Measurements from ENCODE around the gene CPLX4.

The CPLX4 gene, protein sequence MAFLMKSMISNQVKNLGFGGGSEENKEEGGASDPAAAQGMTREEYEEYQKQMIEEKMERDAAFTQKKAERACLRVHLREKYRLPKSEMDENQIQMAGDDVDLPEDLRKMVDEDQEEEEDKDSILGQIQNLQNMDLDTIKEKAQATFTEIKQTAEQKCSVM

DNA sequence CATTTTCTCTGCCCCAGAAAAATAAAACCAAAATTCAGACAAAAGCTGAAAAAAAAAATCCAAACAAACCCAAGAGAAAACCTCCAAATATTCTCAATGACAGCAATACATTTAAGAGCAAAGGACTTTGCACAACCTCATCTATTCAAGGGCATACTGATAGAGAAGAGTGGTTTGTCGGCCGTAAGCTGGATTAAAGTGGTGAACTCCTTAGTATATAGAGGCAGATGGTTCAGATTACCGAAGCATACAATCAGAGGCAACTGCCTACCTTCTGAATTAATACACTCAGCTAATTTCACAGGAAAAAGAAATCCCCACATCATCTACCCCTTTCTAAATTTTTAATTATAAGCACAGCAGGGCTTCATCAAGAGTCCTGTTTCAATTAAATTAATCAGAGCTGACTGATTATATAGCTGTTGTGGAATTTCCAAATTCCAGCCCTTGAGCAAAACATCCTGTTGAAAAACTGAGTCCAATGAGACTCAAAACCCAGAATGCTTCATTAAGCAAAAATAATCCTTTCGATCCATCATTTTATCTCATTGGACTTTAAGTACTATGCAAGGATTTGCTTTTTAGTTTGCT is at the start of gene CPLX4:
Gene CPLX4 (minus strand): TSS at position 190 of the 591 bp plus-strand sequence. CDS start 187 bp downstream, at position 3.
- no peak within 1 kb of the TSS for H3K4me3 ChIP-seq (ENCODE audit: low read depth, low read length)
- H3K9ac ChIP-seq (ENCODE audit: low read length), result no peak within 1 kb of the TSS

DNA sequence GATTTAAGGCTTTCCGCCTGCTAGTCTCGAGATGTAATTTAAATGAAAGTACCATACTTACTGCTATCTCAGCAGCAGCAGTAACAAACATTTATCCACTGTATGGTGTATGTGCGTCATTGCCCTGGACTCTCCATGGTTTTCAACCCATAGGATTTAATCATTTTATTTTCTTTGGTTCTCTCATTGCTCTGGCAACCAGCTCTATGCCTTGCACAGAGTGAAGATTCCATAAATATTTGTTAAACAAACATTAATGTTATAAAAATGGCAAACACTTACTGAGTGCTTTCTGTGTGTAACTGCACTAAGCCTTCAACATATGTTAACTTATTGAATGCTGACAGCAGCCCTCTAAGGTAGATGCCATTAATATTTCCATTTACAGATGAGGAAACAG is 41.9 kb upstream of the CPLX4 start:
- peaks cover 5% of the 10 kb centered on the region; the same call in 1 of the 2 replicates for H3K4me1 ChIP-seq (ENCODE audit: control insufficient read depth, insufficient read depth, low read length)
- no peaks in the 10 kb centered on the region for H3K9me3 ChIP-seq (ENCODE audit: control insufficient read depth, insufficient read depth, low read depth, low read length)
- no peak overlapping the region for H3K4me3 ChIP-seq (ENCODE audit: low read depth, low read length)
- H3K27ac ChIP-seq (ENCODE audit: low read depth, low read length), result no peak overlapping the region
- peaks cover 49% of the 10 kb centered on the region for H3K27me3 ChIP-seq (ENCODE audit: control insufficient read depth, insufficient read depth, low read length)
- peaks cover 6% of the 10 kb centered on the region for H3K36me3 ChIP-seq (ENCODE audit: control insufficient read depth, insufficient read depth, low read length)
- H3K9ac ChIP-seq (ENCODE audit: low read length), result no peak overlapping the region

More for the DNA sequence above, at the start of gene CPLX4:
- Histone ChIP-seq H3K4me1 (ENCODE audit: control insufficient read depth, insufficient read depth, low read length) (no peaks in the 10 kb centered on the region), H3K27me3 (ENCODE audit: control insufficient read depth, insufficient read depth, low read length) (peaks cover 11% of the 10 kb centered on the region; the same call in 1 of the 2 replicates), H3K9me3 (ENCODE audit: control insufficient read depth, insufficient read depth, low read depth, low read length) (no peaks in the 10 kb centered on the region), H3K27ac (ENCODE audit: low read depth, low read length) (no peak within 1 kb of the TSS), H3K36me3 (ENCODE audit: control insufficient read depth, insufficient read depth, low read length) (no peaks in the 10 kb centered on the region)

DNA sequence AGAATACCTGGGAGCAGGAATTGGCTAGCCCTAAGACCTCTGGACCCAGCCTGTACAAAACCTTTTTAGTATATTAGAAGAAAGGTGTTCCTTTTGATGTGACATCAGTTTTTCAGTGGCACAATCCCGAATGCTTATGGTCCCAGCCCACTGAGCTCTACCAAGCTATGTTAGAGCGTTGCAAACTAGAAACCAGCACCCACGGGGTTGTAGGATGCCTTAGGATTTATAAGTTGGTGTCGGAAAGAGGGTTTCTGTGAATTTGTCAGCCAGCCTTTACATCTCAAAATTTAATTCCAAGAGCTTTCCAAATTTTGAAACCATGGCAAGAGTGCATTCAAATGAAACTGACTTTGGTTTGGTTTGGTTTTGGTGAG is 41.1 kb upstream of the CPLX4 start:
- H3K4me1 ChIP-seq (ENCODE audit: control insufficient read depth, insufficient read depth, low read length), result peaks cover 5% of the 10 kb centered on the region; the same call in 1 of the 2 replicates
- peak overlapping the region; percentile 100 for H3K4me3 ChIP-seq (ENCODE audit: low read depth, low read length)
- H3K27me3 ChIP-seq (ENCODE audit: control insufficient read depth, insufficient read depth, low read length), result peaks cover 46% of the 10 kb centered on the region
- H3K36me3 ChIP-seq (ENCODE audit: control insufficient read depth, insufficient read depth, low read length), result peaks cover 14% of the 10 kb centered on the region
- H3K9ac ChIP-seq (ENCODE audit: low read length), result no peak overlapping the region
- H3K9me3 ChIP-seq (ENCODE audit: control insufficient read depth, insufficient read depth, low read depth, low read length), result no peaks in the 10 kb centered on the region
- H3K27ac ChIP-seq (ENCODE audit: low read depth, low read length), result no peak overlapping the region

DNA sequence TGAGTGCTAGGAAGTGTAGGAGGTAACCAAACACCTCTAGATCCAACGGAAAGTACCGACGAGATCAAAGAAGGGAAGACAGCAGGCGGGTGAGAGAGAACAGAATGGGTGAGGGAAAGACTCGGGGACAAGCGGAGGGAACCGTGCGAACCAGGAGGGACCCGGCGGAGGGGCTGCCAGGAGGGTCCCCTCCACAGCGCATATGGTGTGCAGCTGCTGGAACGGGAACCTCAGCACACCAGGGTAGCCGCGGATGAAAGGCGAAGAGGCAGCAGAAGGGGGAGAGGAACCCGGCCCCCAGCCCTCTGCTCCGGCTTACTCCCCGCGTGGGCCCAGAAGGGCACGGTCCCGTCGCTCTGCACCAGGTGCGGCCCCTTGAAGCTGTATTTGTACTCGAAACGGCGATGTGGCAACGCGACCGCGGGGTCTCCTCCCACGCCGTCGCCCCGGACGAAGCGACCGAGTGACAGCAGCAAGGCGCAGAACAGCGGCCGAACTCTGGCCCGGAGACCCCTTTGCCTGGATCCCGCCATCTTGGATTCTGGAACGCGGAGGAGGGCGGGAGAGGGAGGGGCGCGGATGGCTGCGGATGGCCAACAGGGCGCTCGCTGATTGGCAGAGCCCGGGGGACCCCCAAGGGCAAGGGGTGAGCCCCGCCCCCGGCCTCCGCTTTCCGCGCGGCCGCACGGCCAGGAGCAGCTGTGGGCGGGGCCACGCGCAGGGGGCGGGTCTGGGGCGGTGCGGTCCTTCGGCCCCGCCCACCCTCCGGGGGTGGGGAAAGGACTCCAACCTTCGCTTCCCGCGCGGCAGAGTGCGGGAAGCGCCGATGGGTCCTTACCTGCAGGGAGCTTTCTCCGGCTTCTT is 40.5 kb upstream of the CPLX4 start, which contains the start of gene LMAN1:
Gene LMAN1 (minus strand): TSS at position 554 of the 864 bp plus-strand sequence. CDS start 21 bp downstream, at position 533.
- Histone ChIP-seq H3K27me3 (ENCODE audit: control insufficient read depth, insufficient read depth, low read length) (peaks cover 40% of the 10 kb centered on the region), H3K27ac (ENCODE audit: low read depth, low read length) (peak within 1 kb of the TSS; percentile 89), H3K4me1 (ENCODE audit: control insufficient read depth, insufficient read depth, low read length) (peaks cover 5% of the 10 kb centered on the region; the same call in 1 of the 2 replicates), H3K9me3 (ENCODE audit: control insufficient read depth, insufficient read depth, low read depth, low read length) (no peaks in the 10 kb centered on the region), H3K9ac (ENCODE audit: low read length) (peak within 1 kb of the TSS; percentile 94), H3K36me3 (ENCODE audit: control insufficient read depth, insufficient read depth, low read length) (peaks cover 20% of the 10 kb centered on the region), H3K4me3 (ENCODE audit: low read depth, low read length) (peak within 1 kb of the TSS; percentile 100)

DNA sequence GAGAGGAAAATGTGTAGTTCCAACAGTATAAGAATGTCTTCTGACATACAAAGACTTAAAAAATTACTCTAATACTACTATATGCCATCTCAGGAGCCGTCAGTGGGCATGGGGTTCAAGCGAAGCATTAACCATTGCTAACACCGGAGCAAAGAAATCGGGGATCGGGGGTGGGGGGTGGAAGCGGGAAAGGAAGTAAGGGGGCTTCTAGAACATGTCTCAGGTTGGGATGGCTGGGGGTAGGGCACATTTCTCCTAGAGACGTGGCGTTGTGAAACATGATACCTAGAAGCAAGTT is 39.9 kb upstream of the CPLX4 start:
- Histone ChIP-seq H3K27me3 (ENCODE audit: control insufficient read depth, insufficient read depth, low read length) (peaks cover 35% of the 10 kb centered on the region), H3K9ac (ENCODE audit: low read length) (peak overlapping the region; percentile 94), H3K4me3 (ENCODE audit: low read depth, low read length) (peak overlapping the region; percentile 100), H3K4me1 (ENCODE audit: control insufficient read depth, insufficient read depth, low read length) (peaks cover 5% of the 10 kb centered on the region; the same call in 1 of the 2 replicates), H3K27ac (ENCODE audit: low read depth, low read length) (no peak overlapping the region), H3K36me3 (ENCODE audit: control insufficient read depth, insufficient read depth, low read length) (peaks cover 26% of the 10 kb centered on the region), H3K9me3 (ENCODE audit: control insufficient read depth, insufficient read depth, low read depth, low read length) (no peaks in the 10 kb centered on the region)

DNA sequence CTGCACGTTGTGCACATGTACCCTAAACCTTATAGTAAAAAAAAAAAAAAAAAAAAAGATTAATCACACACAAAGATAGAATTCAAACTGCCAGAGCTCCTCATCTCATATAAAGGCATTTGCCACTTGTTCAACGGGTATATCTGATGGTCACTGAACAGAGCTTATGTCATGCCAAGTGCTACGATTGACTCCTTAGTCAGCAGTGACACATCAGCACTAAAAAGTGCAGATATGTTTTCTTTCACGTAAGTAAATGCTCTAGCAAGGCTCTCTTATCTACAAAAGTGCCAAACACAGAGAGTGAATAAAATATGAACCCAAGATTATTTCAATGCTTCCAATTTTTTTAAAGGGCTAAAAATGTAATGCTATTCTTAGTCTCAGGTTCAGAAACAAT is 39.5 kb upstream of the CPLX4 start:
- peak overlapping the region; percentile 100 for H3K4me3 ChIP-seq (ENCODE audit: low read depth, low read length)
- peaks cover 31% of the 10 kb centered on the region for H3K27me3 ChIP-seq (ENCODE audit: control insufficient read depth, insufficient read depth, low read length)
- no peaks in the 10 kb centered on the region for H3K9me3 ChIP-seq (ENCODE audit: control insufficient read depth, insufficient read depth, low read depth, low read length)
- H3K9ac ChIP-seq (ENCODE audit: low read length), result peak overlapping the region; percentile 94
- H3K27ac ChIP-seq (ENCODE audit: low read depth, low read length), result no peak overlapping the region
- H3K36me3 ChIP-seq (ENCODE audit: control insufficient read depth, insufficient read depth, low read length), result peaks cover 30% of the 10 kb centered on the region
- peaks cover 5% of the 10 kb centered on the region; the same call in 1 of the 2 replicates for H3K4me1 ChIP-seq (ENCODE audit: control insufficient read depth, insufficient read depth, low read length)

DNA sequence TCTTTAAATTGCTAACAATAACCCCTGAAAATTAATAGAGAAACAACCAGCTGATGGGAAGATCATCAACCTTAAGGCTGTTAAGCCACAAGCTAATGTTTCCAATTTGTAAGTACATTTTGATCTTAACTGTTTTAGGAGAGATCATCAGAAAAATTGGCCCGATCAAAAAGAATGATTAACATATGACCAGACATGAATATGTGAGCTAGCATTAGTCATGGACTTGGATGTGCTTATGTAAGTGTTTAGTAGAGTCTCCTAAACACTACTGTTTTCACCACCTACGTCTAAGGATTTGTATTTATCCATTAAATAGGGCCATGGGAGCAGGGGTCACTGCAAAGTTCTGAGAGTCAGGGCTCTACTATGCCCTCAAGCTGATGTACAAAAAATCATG is 36.3 kb upstream of the CPLX4 start:
- H3K27me3 ChIP-seq (ENCODE audit: control insufficient read depth, insufficient read depth, low read length), result peaks cover 5% of the 10 kb centered on the region
- no peak overlapping the region for H3K27ac ChIP-seq (ENCODE audit: low read depth, low read length)
- peaks cover 60% of the 10 kb centered on the region for H3K36me3 ChIP-seq (ENCODE audit: control insufficient read depth, insufficient read depth, low read length)
- H3K4me3 ChIP-seq (ENCODE audit: low read depth, low read length), result no peak overlapping the region
- peaks cover 3% of the 10 kb centered on the region; the same call in 1 of the 2 replicates for H3K4me1 ChIP-seq (ENCODE audit: control insufficient read depth, insufficient read depth, low read length)
- H3K9me3 ChIP-seq (ENCODE audit: control insufficient read depth, insufficient read depth, low read depth, low read length), result no peaks in the 10 kb centered on the region
- no peak overlapping the region for H3K9ac ChIP-seq (ENCODE audit: low read length)

DNA sequence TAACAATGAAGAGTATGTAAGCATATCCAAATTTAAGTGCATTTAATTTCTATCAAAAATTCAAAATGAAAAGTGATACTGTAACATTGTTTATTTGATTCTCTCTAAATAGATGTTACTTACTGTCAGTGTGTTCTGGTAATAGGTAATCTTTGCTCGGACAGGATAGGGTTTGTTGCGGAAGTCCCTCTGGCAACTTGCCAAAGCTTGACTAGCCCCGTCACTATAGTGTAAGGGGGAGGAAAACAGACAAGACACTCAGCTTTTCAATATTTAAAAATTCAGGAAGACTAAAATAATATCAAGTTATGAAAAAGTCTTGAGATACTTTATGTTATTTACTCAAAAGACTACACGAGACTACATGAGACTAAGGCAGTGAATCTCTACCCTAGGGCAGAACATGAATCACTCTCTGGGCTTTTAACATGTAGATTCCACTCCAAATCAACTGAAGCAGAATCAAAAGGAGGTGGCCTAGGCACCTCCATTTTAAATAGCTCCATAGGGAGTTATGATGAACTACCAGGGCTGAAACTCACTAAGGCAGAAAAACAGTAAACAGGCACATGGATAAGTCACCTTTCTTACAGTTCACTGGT is 34.7 kb upstream of the CPLX4 start:
- H3K9me3 ChIP-seq (ENCODE audit: control insufficient read depth, insufficient read depth, low read depth, low read length), result no peaks in the 10 kb centered on the region
- no peak overlapping the region for H3K4me3 ChIP-seq (ENCODE audit: low read depth, low read length)
- H3K27ac ChIP-seq (ENCODE audit: low read depth, low read length), result no peak overlapping the region
- no peaks in the 10 kb centered on the region for H3K27me3 ChIP-seq (ENCODE audit: control insufficient read depth, insufficient read depth, low read length)
- H3K4me1 ChIP-seq (ENCODE audit: control insufficient read depth, insufficient read depth, low read length), result no peaks in the 10 kb centered on the region
- H3K9ac ChIP-seq (ENCODE audit: low read length), result no peak overlapping the region
- peaks cover 75% of the 10 kb centered on the region for H3K36me3 ChIP-seq (ENCODE audit: control insufficient read depth, insufficient read depth, low read length)

DNA sequence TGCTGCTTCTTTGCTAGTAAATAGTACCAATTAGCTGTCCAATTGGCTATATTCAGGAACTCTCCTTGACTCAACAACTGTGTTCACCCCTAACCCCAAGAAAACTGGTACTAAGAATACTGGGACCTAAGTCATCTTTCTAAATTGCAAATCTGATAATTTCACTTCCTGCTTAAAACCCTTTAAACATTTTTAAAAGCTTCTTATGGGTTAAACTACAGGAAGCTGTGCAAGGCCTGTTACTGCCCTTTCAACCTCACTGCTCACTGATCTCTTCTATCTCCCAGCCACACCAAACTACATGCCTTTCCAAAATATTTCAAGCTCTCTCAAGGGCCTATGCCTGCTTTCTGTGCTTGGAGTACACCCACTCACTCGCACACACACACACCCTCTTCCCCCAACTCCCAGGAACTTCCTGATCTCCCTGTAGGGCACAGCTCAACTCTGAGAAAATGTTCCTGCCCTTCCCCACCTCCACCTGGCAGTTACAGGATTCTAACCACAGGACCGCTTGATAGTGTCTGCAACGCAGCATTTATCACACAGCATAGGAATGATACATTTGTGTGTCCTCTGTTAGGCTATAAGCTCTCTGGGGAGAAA is 33.9 kb upstream of the CPLX4 start:
- Histone ChIP-seq H3K9me3 (ENCODE audit: control insufficient read depth, insufficient read depth, low read depth, low read length) (no peaks in the 10 kb centered on the region), H3K4me3 (ENCODE audit: low read depth, low read length) (no peak overlapping the region), H3K27ac (ENCODE audit: low read depth, low read length) (no peak overlapping the region), H3K36me3 (ENCODE audit: control insufficient read depth, insufficient read depth, low read length) (peaks cover 83% of the 10 kb centered on the region), H3K27me3 (ENCODE audit: control insufficient read depth, insufficient read depth, low read length) (no peaks in the 10 kb centered on the region), H3K9ac (ENCODE audit: low read length) (no peak overlapping the region), H3K4me1 (ENCODE audit: control insufficient read depth, insufficient read depth, low read length) (no peaks in the 10 kb centered on the region)

DNA sequence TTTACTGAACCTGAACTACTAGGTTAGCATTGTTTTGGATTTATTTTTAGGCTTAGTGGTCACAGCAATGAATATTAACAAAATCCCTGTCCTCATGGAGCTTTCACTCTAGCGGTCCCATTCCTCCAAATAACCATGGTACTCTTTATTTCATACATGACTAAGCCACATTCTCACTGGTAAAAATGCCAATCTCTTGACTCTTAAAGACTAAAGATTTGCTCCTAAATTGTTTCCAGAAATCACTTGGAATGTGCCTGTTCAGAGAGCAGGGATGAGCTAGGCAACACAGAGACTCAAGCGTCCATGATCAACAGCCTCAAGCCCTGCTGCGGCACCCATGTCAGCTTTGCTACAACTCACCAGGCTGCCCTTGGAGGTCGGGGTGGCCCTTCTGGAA is 27.1 kb upstream of the CPLX4 start:
- Histone ChIP-seq H3K27ac (ENCODE audit: low read depth, low read length) (no peak overlapping the region), H3K4me3 (ENCODE audit: low read depth, low read length) (no peak overlapping the region), H3K9ac (ENCODE audit: low read length) (no peak overlapping the region), H3K4me1 (ENCODE audit: control insufficient read depth, insufficient read depth, low read length) (no peaks in the 10 kb centered on the region), H3K36me3 (ENCODE audit: control insufficient read depth, insufficient read depth, low read length) (peaks cover 90% of the 10 kb centered on the region), H3K9me3 (ENCODE audit: control insufficient read depth, insufficient read depth, low read depth, low read length) (no peaks in the 10 kb centered on the region), H3K27me3 (ENCODE audit: control insufficient read depth, insufficient read depth, low read length) (no peaks in the 10 kb centered on the region)

All from HUES6 (cell line).